CD4-positive, alpha-beta T cell treated with Interleukin-6 for 4 hours (primary cell): ENCODE data around the gene KCTD21.
A peak's percentile ranks its signal among the peaks of the same experiment; 100 is the strongest.
"Not testable (repeated sequence)": the region's sequence is repeated elsewhere in the genome, so short reads cannot be mapped to it uniquely, and the experiment has no call there.

ENCODE experiments used
- DNase-seq: peaks from one replicate; pipeline ENCODE4 v3.0.0-alpha.2; 2020; ENCODE audit warnings: mixed read lengths

Gene KCTD21

GRCh38 chr11:78200061-78200460 lies 11.6 kb upstream of the KCTD21 start:
- no peak for DNase-seq

DNA sequence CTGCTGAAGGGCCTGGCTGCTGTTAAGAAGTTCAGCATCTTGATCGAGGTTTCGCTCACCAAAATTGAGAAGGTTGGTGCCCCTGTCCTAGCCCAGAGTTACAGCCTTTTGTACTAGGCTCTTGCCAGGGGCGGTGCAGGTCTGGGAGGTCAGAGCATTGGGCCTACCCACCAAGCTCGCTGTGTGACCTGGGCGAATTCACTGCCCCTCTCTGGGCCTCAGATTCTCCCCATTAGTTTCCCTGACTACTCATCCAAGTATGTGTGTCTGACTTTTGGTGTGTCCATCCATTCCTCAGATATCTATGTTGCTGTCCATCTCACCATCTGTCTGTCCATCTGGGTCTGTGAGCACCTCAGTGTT lies 11.2 kb upstream of the KCTD21 start:
- DNase-seq = no peak

- no peak for DNase-seq
Observed at GRCh38 chr11:78199015-78199652, 10.7 kb upstream of the KCTD21 start.

GRCh38 chr11:78197816-78198215 lies 9.4 kb upstream of the KCTD21 start:
- DNase-seq = no peak

DNA sequence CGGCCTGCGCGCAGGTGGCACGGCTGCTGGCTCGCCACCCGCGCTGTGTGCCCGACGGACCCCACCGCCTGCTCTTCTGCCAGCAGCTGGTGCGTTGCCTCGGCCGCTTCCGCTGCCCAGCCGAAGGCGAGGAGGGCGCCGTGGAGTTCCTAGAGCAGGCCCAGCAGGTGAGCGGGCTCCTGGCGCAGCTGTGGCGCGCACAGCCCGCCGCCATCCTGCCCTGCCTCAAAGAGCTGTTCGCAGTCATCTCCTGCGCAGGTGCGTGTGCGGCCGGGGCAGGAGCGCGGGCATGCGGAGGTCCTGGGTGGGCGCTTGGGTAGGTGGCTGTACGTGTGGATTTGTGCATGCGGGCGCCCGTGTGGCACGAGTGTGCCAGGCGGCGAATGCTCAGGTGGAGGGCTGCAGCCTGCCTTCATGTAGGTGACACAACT lies 8.2 kb upstream of the KCTD21 start:
- no peak for DNase-seq

- DNase-seq = no peak
Observed at GRCh38 chr11:78195917-78196560, 7.6 kb upstream of the KCTD21 start.

DNA sequence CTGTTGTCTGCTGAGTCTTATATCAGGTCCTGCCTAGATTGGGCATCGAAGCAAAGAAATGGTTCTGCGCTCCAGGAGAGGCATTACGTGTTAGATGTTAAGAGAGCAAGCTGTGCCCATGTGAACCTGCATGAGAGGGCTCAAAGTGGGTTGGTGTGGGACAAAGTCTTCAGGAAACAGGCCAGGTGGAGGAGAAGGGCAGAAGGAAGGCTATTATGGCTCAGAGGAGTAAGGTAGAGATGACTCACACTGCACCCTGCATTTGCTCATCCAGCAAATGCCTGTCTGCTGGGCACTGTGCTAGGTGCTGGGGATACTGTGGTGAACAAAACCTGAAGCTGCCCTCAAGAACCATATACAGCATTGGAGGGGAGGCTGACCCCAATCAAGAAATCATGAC lies 6.1 kb upstream of the KCTD21 start:
- no peak for DNase-seq

- DNase-seq = no peak
Observed at GRCh38 chr11:78193806-78194205, 5.4 kb upstream of the KCTD21 start.

- DNase-seq = peak; percentile 58
Observed at GRCh38 chr11:78192911-78193351, 4.5 kb upstream of the KCTD21 start.

DNA sequence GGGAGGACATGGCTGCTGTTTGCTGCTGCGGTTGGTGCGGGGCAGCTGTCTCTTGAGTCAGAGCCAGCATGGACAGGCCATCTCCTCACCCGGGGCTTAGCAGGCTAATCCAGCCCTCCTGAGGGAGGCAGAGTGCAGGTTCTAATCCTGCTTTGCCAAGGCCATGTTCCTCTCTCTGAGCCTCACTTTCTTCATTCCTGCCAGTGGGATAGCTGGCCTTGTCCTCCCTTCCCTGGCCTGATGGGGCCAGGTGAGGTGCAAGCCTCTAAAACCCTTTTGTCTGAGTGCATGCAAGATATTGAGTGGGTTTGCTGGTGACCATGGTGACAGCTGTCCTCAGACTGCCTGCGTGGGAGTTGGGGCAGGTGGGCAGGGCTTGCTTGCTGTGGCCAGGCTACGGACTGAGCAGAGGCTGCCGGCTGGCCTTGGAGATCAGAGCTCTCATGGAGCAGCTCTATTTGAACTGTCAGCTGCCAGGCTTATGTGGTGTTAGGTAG lies 3.8 kb upstream of the KCTD21 start:
- no peak for DNase-seq

DNA sequence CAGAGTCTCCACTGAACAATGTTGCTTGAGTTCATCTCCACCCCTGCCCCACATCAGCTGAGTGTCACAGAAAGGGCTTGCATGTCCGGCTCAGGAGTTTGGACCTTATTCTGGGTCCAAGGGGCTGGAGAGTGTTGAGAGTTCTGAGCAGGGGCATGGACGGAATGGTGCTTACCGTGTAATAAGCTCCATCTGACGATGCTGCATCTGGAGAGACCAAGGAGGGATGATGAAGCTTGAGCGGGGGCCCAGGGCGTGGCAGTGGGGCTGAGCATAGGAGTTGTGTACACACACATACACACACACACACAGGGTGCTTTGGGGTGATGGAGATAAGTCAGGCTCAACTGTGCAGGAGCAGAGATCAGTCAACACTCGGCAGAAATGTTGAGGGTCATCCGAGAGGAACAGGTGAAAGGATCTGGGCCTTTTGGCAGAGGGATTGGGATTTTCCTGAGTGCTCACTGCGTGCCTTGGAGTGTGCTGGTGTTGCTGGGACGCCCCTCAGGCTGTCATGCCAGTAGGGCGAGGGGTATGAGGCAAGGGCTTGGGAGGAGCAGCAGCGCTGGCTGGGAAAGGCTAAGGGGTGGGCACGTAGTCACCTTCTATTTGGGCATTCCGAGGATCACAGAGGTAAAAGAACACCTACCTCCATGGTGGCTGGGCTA lies 2.6 kb upstream of the KCTD21 start:
- no peak for DNase-seq

DNA sequence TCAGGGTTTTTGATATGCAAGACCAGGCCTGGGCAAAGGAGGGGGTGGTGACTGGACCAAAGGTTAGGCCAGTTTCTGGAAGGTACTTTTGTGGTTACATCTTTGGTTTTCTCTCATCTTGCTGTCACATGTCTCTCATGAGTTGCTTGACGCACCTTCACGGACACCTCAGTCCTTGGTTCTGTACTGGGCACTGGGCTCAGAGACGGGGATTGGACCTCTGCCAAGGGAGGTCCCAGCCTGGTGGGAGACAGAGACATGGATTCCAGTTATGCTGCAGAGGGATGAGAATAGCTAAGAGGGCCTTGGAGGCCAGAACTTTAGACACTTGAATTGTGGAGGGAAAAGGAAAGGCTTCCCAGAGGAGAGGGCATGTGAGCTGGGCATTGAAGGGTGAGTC lies 1.9 kb upstream of the KCTD21 start:
- no peak for DNase-seq

- no peak for DNase-seq
Observed at GRCh38 chr11:78189851-78190250, 1.4 kb upstream of the KCTD21 start.

GRCh38 chr11:78189174-78189724 lies 823 bp upstream of the KCTD21 start:
- DNase-seq = no peak

- no peak for DNase-seq
Observed at GRCh38 chr11:78187366-78188285, 800 bp downstream of the KCTD21 start.

DNA sequence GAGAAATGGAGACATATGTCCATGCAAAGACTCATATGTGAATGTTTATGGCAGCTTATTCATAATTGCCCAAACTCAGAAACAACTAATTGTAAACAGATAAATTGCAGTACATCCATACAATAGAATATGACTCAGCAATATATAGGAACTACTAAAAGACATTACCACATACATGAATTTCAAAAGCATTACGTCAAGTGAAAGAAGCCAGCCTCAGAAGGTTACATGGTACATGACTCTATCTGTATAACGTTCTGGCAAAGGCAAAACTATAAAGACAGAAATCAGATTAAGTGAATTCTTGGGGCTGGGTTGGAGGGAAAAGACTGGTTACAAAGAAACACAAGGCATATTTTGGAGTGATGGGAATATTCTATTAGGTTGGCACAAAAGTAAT lies 7.2 kb downstream of the KCTD21 start:
- DNase-seq = no peak

DNA sequence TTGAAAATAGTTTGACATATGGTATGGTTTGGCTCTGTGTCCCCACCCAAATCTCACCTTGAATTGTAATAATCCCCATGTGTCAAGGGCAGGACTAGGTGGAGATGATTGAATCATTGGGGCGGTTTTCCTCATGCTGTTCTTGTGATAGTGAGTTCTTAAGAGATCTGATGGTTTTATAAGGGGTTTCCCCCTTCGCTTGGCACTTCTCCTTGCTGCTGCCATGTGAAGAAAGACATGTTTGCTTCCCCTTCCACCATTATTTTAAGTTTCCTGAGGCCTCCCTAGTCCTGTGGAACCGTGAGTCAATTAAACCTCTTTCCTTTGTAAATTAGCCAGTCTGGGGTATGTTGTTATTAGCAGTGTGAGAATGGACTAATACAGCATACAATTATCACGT lies 7.7 kb downstream of the KCTD21 start:
- DNase-seq = no peak

GRCh38 chr11:78179459-78180071 lies 8.9 kb downstream of the KCTD21 start:
- DNase-seq = no peak

DNA sequence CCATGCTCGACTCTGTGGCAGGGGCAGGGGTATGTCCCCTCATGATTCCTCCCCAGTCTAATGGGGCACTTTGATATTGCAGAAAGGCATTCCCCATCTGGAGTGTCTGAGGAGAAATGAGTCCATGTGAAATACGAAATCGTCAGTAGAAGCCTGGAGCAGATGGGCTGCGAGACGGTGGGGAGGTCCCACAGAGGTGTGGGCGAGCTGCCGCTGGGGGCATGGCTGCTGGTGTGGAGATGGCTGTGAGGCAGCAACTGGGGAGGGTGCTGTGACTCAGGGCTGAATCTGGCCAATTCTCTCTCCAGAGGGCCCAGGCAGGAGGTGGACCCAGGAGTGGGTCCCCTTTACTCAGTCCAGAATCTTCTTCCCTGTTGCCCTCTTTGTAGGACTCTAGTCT lies 11.2 kb downstream of the KCTD21 start:
- DNase-seq = no peak

- no peak for DNase-seq
Observed at GRCh38 chr11:78176605-78177141, 11.8 kb downstream of the KCTD21 start.

- not testable (repeated sequence) for DNase-seq
Observed at GRCh38 chr11:78175862-78176261, 12.6 kb downstream of the KCTD21 start.

DNA sequence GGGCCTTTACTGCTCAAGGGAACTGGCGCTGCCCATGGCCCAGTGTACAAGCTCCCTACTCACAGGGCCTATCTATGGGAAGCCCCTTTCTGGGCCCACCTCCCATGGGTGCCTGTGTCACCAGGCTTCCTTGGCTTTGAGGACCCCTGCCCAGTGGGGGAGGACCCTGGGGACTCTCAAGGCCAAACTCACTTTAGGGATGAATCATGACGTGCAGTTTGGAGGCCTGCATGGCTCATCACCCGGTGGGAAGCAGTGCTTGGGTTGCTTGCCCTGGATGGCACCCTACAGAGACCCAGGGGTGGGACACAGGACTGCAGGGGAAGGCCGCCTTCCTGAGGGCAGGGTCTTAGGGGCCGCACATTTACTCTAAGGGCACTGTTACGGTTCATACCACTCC lies 16.5 kb downstream of the KCTD21 start:
- DNase-seq = no peak
